ENCODE data around the gene CRTC3. TPM values are rescaled to one million over a fixed set of nuclear protein-coding genes. Genes with fewer than 3 reads are reported as not detected.

Gene CRTC3
- total RNA-seq, 2 experiments from 2014 or later, result 90.7 to 92.4 TPM

DNA sequence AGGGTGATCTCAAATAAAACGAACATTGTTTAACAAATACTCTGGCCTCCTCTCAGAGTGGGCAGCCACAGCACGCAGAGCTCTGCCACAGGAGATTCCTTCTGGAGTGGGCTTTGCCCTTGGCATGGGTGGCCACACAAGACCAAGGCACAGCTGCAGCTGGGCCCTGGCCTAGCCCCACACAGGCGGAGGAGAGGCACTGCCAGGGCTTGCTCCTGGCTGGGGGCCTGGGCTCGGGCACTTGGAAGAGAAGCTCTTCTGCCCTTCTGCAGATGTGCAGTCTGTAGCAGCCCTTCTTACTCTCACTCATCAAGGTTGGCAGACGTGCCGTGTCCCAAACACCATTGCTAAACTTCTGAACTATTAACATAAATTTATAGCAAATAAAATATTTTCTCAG, 67.2 kb downstream of the CRTC3 start:
- Mint-ChIP-seq H3K4me1 (ENCODE audit: low read depth) (peaks cover 92% of the 10 kb centered on the region), H3K9me3 (no peaks in the 10 kb centered on the region), H3K27ac (peak overlapping the region; percentile 98), H3K27me3 (no peaks in the 10 kb centered on the region), H3K36me3 (ENCODE audit: low read depth) (peaks cover 77% of the 10 kb centered on the region), H3K4me3 (peak overlapping the region; percentile 74)
- Histone ChIP-seq H3K4me3 (ENCODE audit: low read length) (no peak overlapping the region), H3K27me3 (ENCODE audit: control insufficient read depth in 1 of 2, insufficient read depth in 2 of 2, low read length in 2 of 2) (no peaks in the 10 kb centered on the region), H3K4me1 (ENCODE audit: insufficient read depth, low read length) (peaks cover 66% of the 10 kb centered on the region), H3K27ac (ENCODE audit: low read depth in 1 of 2, low read length in 2 of 2) (peak overlapping the region; percentile 81 to 87), H3K36me3 (ENCODE audit: insufficient read depth, low read length) (peaks cover 10% of the 10 kb centered on the region), H3K9me3 (ENCODE audit: control insufficient read depth in 1 of 2, insufficient read depth in 1 of 2, low read length in 2 of 2) (no peaks in the 10 kb centered on the region)
- TF ChIP-seq, protein P1, sequence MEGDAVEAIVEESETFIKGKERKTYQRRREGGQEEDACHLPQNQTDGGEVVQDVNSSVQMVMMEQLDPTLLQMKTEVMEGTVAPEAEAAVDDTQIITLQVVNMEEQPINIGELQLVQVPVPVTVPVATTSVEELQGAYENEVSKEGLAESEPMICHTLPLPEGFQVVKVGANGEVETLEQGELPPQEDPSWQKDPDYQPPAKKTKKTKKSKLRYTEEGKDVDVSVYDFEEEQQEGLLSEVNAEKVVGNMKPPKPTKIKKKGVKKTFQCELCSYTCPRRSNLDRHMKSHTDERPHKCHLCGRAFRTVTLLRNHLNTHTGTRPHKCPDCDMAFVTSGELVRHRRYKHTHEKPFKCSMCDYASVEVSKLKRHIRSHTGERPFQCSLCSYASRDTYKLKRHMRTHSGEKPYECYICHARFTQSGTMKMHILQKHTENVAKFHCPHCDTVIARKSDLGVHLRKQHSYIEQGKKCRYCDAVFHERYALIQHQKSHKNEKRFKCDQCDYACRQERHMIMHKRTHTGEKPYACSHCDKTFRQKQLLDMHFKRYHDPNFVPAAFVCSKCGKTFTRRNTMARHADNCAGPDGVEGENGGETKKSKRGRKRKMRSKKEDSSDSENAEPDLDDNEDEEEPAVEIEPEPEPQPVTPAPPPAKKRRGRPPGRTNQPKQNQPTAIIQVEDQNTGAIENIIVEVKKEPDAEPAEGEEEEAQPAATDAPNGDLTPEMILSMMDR (IDR thresholded peaks at IDR 0.05), result no peak
- CTCF ChIA-PET, result no interaction called here
- POLR2A ChIA-PET, result interaction anchor here (0.9 to 3.0 kb wide), 5 partner anchors 12 to 67 kb away, joined by 3 to 12 read pairs (median 4); no protein-coding TSS in a partner anchor
- ATAC-seq (ENCODE audit: poor library complexity) (no peak), DNase-seq (no peak)
- intact Hi-C loops (cut with DNase I, micrococcal nuclease), result loop anchor here in 1 of 2 experiments (2.0 to 10.0 kb wide), 2 partner anchors 68 to 202 kb away; partner anchors contain the start of gene CRTC3

DNA sequence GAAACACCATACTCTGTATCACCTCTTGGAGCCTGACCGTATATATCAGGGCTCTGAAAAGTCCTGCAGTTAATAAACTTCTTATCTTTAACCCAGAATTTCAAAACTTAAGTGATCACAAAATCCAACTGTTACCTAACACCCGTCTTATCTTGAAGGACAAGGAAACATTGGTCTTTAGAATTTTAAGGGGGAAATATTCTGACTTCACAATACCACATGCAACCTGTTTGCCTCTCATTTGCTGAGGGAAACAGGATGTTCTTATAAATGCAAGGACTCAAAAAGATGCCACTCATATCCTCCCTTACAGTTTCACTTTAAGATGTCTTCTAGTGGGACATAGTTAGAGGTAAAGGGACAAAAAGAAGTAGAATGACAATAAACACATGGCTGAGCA, 67.9 kb downstream of the CRTC3 start:
- ATAC-seq (ENCODE audit: poor library complexity) (peak; percentile 46), DNase-seq (peak in 3 of 14 experiments; percentile 56 to 80 (median 59))
- Mint-ChIP-seq H3K36me3 (ENCODE audit: low read depth) (peaks cover 76% of the 10 kb centered on the region), H3K27ac (peak overlapping the region; percentile 98), H3K27me3 (no peaks in the 10 kb centered on the region), H3K9me3 (no peaks in the 10 kb centered on the region), H3K4me1 (ENCODE audit: low read depth) (peaks cover 86% of the 10 kb centered on the region), H3K4me3 (peak overlapping the region; percentile 74)
- no peaks in the 10 kb centered on the region for H3K27me3 ChIP-seq (ENCODE audit: control insufficient read depth in 1 of 2, insufficient read depth in 2 of 2, low read length in 2 of 2)
- H3K4me3 ChIP-seq (ENCODE audit: low read length), result no peak overlapping the region
- TF ChIP-seq, protein P1 (IDR thresholded peaks at IDR 0.05), result no peak
- CTCF ChIA-PET, result no interaction called here
- H3K9me3 ChIP-seq (ENCODE audit: control insufficient read depth in 1 of 2, insufficient read depth in 1 of 2, low read length in 2 of 2), result no peaks in the 10 kb centered on the region
- peaks cover 64% of the 10 kb centered on the region for H3K4me1 ChIP-seq (ENCODE audit: insufficient read depth, low read length)
- intact Hi-C loops (cut with DNase I, micrococcal nuclease), result loop anchor here in 1 of 2 experiments (2.0 to 10.0 kb wide), 2 partner anchors 69 to 203 kb away; partner anchors contain the start of gene CRTC3
- POLR2A ChIA-PET, result interaction anchor here (0.7 to 3.0 kb wide), 8 partner anchors 22 to 89 kb away, joined by 3 to 12 read pairs (median 4); no protein-coding TSS in a partner anchor
- peaks cover 10% of the 10 kb centered on the region for H3K36me3 ChIP-seq (ENCODE audit: insufficient read depth, low read length)
- H3K27ac ChIP-seq (ENCODE audit: low read depth in 1 of 2, low read length in 2 of 2), result peak overlapping the region; percentile 81 to 87

DNA sequence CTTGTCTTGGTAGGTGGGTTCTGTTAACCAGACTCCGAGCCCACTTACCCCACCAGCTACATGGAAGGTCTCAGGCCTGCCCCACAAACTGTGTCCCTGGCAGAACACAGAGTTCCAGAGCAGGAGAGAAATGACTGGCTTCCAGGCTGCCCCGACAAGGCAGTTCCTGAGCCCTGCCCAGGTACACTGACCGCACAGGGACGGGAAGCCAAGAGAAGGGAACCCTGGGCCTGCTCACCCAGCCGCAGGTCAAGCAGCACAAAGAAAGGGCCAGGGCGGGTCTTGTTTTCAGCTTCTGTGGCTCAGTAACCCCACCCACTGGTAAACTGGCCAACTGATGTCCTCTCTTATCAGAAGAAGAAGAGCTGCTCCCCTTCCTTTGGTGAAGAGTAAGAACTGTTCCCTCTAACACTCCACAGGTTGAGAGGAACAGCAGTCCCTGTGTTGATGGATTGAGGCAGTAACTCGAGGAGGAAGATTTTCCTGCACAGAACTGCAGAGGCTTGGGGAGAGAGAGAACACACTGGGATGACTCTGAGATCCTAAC, 68.4 kb downstream of the CRTC3 start:
- intact Hi-C loops (cut with DNase I, micrococcal nuclease), result loop anchor here in 1 of 2 experiments (10.0 kb wide), 1 partner anchor 203 kb away; no protein-coding TSS in a partner anchor
- peak overlapping the region; percentile 98 for H3K27ac Mint-ChIP-seq
- peaks cover 82% of the 10 kb centered on the region for H3K4me1 Mint-ChIP-seq (ENCODE audit: low read depth)
- Histone ChIP-seq H3K27me3 (ENCODE audit: control insufficient read depth in 1 of 2, insufficient read depth in 2 of 2, low read length in 2 of 2) (no peaks in the 10 kb centered on the region), H3K9me3 (ENCODE audit: control insufficient read depth in 1 of 2, insufficient read depth in 1 of 2, low read length in 2 of 2) (no peaks in the 10 kb centered on the region), H3K4me3 (ENCODE audit: low read length) (no peak overlapping the region), H3K4me1 (ENCODE audit: insufficient read depth, low read length) (peaks cover 60% of the 10 kb centered on the region), H3K36me3 (ENCODE audit: insufficient read depth, low read length) (peaks cover 10% of the 10 kb centered on the region), H3K27ac (ENCODE audit: low read depth in 1 of 2, low read length in 2 of 2) (peak overlapping the region; percentile 81 to 87)
- H3K36me3 Mint-ChIP-seq (ENCODE audit: low read depth), result peaks cover 77% of the 10 kb centered on the region
- TF ChIP-seq, protein P1 (IDR thresholded peaks at IDR 0.05), result no peak
- ChIA-PET CTCF (no interaction called here), POLR2A (interaction anchor here (0.6 to 3.0 kb wide), 9 partner anchors 21 to 960 kb away, joined by 3 to 12 read pairs (median 4); no protein-coding TSS in a partner anchor)
- peak overlapping the region; percentile 74 for H3K4me3 Mint-ChIP-seq
- no peaks in the 10 kb centered on the region for H3K27me3 Mint-ChIP-seq
- DNase-seq, result peak in 3 of 14 experiments; percentile 17 to 39 (median 34)
- no peak for ATAC-seq (ENCODE audit: poor library complexity)
- no peaks in the 10 kb centered on the region for H3K9me3 Mint-ChIP-seq

All from CD4-positive, alpha-beta T cell (primary cell).